Panc1 (cell line): Measurements from ENCODE around the gene SLC11A1. TPM values are rescaled to one million over a fixed set of nuclear protein-coding genes. Genes with fewer than 3 reads are reported as not detected.

Source experiments
- ATAC-seq: fragments of 200-7000 bp; cut with Tn5 transposase; 2 replicates; pipeline ENCODE4 v1.9.1; 2020; ENCODE audit warnings: mild to moderate bottlenecking, moderate library complexity
- BruUV-seq: library from RNA; stranded (reverse); fragments of 400-500 nt; replicated peaks from 2 replicates; lab custom pipeline; 2021; lab: Mats Ljungman, UMichigan
- CTCF ChIA-PET: fragments of 300-600 bp; sonication (Branson Sonifier 250); formaldehyde crosslinking; loops from one replicate; lab custom pipeline; 2022; ENCODE audit warnings: antibody characterized with exemption; lab: Charles Lee
- POLR2A ChIA-PET: fragments of 300-600 bp; sonication (Branson Sonifier 250); formaldehyde crosslinking; loops from one replicate; lab custom pipeline; 2022; ENCODE audit warnings: antibody characterized with exemption; lab: Charles Lee
- DNase-seq: peaks from one replicate; pipeline ENCODE4 v3.0.0-alpha.2; 2010; ENCODE audit warnings: low read depth, low spot score
- H3K27ac ChIP-seq: 2 replicates; pipeline ENCODE4 v1.5.1; 2011; ENCODE audit warnings: mild to moderate bottlenecking, low read length, inconsistent platforms
- H3K27me3 ChIP-seq: fragments of 200-500 bp; sonication (Bioruptor generic); 2 replicates; pipeline ENCODE4 v1.6.0; 2014; ENCODE audit warnings: low read length, inconsistent platforms; ENCODE audit not compliant: control insufficient read depth, insufficient read depth
- H3K36me3 ChIP-seq: fragments of 200-500 bp; sonication (Bioruptor generic); 2 replicates; pipeline ENCODE4 v1.5.1; 2014; ENCODE audit warnings: inconsistent platforms, mild to moderate bottlenecking, low read length, moderate library complexity; ENCODE audit not compliant: control insufficient read depth, insufficient read depth
- H3K4me1 ChIP-seq: 2 replicates; pipeline ENCODE4 v1.5.1; 2011; ENCODE audit warnings: inconsistent platforms, mild to moderate bottlenecking, low read length, moderate library complexity; ENCODE audit not compliant: control insufficient read depth, insufficient read depth
- H3K4me3 ChIP-seq, 2 experiments: 2 replicates each; pipeline ENCODE4 v1.5.1; 2011 to 2012; ENCODE audit warnings: low read depth in 2 of 2, low read length in 2 of 2, mild to moderate bottlenecking in 2 of 2, inconsistent platforms in 1 of 2, moderate library complexity in 1 of 2
- H3K9me3 ChIP-seq: fragments of 200-500 bp; sonication (Bioruptor generic); 2 replicates; pipeline ENCODE4 v1.5.1; 2014; ENCODE audit warnings: low read depth, mild to moderate bottlenecking, inconsistent platforms, low read length, moderate library complexity; ENCODE audit not compliant: control insufficient read depth, insufficient read depth
- POLR2AphosphoS5 ChIP-seq: IDR thresholded peaks from 2 replicates; pipeline ENCODE4 v1.6.1; 2012; ENCODE audit warnings: mild to moderate bottlenecking, low read depth, low read length, moderate library complexity
- REST ChIP-seq, 2 experiments: IDR thresholded peaks; 2 replicates each; pipeline ENCODE4 v1.6.1; 2011 to 2012; ENCODE audit warnings: low read depth in 2 of 2, control low read depth in 1 of 2, low read length in 1 of 2, mild to moderate bottlenecking in 1 of 2, moderate library complexity in 1 of 2; ENCODE audit not compliant: insufficient read depth in 1 of 2
- SIN3A ChIP-seq: IDR thresholded peaks from 2 replicates; pipeline ENCODE4 v1.6.1; 2012; ENCODE audit warnings: low read depth, mild to moderate bottlenecking, low read length, moderate library complexity, borderline replicate concordance; ENCODE audit not compliant: insufficient read depth
- TCF7L2 ChIP-seq: IDR thresholded peaks from 2 replicates; pipeline ENCODE4 v1.6.1; 2011; ENCODE audit warnings: mild to moderate bottlenecking, low read depth, low read length, inconsistent platforms
- in situ Hi-C: cut with HindIII; loops from 2 replicates; pipeline ENCODE4 v1.10.0; 2016; ENCODE audit warnings: low sequenced_read_pairs, low pct_unique_long_range_greater_than_20kb
- intact Hi-C: fragments of 100-400 bp; cut with micrococcal nuclease; formaldehyde crosslinking; loops from one replicate; pipeline ENCODE4 v1.10.0; 2022; ENCODE audit not compliant: unreplicated experiment
- total RNA-seq: library from RNA; stranded (reverse); gene quantifications from one replicate; pipeline ENCODE4 v1.2.1, GENCODE V29; 2021; ENCODE audit not compliant: unreplicated experiment
- TF ChIP-seq, protein P1 (sequence below): fragments of 450-650 bp; IDR thresholded peaks from 2 replicates; pipeline ENCODE4 v1.5.1; 2017; ENCODE audit warnings: mild to moderate bottlenecking

SLC11A1 gene
- total RNA-seq, 1 experiment from 2014 or later: 0.31 TPM

- no peak for TF ChIP-seq REST (IDR thresholded peaks at IDR 0.05; ENCODE audit: insufficient read depth in 1 of 2, low read depth in 2 of 2, low read length in 1 of 2)
These were observed 34.9 kb upstream of the SLC11A1 start (continued) for GRCh38 chr2:218347172-218347571.

- ChIA-PET POLR2A (no interaction called here), CTCF (interaction anchor here (0.6 kb wide), 1 partner anchor 53 kb away, joined by 3 read pairs; no protein-coding TSS in a partner anchor)
- DNase-seq: no peak
- no peaks in the 10 kb centered on the region for H3K27me3 ChIP-seq
- in situ Hi-C loops: no loop called here
- H3K9me3 ChIP-seq: peaks cover 5% of the 10 kb centered on the region; the same call in 1 of the 2 replicates
- ATAC-seq: no peak
- no peak overlapping the region for H3K27ac ChIP-seq
- peaks cover 7% of the 10 kb centered on the region; the same call in 1 of the 2 replicates for H3K4me1 ChIP-seq
- intact Hi-C loops: no loop called here
- no TSS peak for BruUV-seq
- TF ChIP-seq REST (IDR thresholded peaks at IDR 0.05; ENCODE audit: insufficient read depth in 1 of 2, low read depth in 2 of 2, low read length in 1 of 2) (no peak), POLR2AphosphoS5 (no peak), TCF7L2 (no peak), SIN3A (no peak)
- TF ChIP-seq, protein P1, sequence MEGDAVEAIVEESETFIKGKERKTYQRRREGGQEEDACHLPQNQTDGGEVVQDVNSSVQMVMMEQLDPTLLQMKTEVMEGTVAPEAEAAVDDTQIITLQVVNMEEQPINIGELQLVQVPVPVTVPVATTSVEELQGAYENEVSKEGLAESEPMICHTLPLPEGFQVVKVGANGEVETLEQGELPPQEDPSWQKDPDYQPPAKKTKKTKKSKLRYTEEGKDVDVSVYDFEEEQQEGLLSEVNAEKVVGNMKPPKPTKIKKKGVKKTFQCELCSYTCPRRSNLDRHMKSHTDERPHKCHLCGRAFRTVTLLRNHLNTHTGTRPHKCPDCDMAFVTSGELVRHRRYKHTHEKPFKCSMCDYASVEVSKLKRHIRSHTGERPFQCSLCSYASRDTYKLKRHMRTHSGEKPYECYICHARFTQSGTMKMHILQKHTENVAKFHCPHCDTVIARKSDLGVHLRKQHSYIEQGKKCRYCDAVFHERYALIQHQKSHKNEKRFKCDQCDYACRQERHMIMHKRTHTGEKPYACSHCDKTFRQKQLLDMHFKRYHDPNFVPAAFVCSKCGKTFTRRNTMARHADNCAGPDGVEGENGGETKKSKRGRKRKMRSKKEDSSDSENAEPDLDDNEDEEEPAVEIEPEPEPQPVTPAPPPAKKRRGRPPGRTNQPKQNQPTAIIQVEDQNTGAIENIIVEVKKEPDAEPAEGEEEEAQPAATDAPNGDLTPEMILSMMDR: no peak
- H3K4me3 ChIP-seq: no peak overlapping the region
- H3K36me3 ChIP-seq: no peaks in the 10 kb centered on the region
These were observed 28.0 kb upstream of the SLC11A1 start for GRCh38 chr2:218354045-218354444.
